GM18520 (cell line): ENCODE results near the gene LAMA4.
"Not testable (repeated sequence)": the region's sequence is repeated elsewhere in the genome, so short reads cannot be mapped to it uniquely, and the experiment has no call there.

Experiments used
- ATAC-seq: cut with Tn5 transposase; IDR thresholded peaks from one replicate; pipeline ENCODE4 v1.9.1; 2021; ENCODE audit not compliant: unreplicated experiment

Gene LAMA4

DNA sequence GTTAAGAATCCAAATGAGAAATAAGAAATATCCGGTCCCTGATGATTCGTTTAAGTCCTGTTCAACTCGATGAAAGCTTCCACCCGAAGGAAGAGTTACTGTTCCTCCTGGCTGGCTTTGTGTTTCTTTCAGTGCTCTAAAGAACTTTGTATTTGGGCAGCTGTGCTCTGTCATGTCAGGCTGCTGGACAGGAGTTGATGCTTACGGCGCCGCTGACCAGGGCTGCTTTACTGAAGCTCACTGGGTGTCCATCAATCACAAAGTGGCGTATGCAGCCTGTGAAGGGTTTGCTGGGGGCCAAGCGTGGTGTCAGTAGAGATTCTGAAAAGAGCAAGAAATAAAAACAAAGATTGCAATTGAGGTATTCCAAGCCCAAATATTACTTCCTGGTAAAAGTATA is 145.1 kb downstream of the LAMA4 start:
- no peak for ATAC-seq

- no peak for ATAC-seq
Measured at GRCh38 chr6:112106562-112106961, 147.8 kb downstream of the LAMA4 start.

DNA sequence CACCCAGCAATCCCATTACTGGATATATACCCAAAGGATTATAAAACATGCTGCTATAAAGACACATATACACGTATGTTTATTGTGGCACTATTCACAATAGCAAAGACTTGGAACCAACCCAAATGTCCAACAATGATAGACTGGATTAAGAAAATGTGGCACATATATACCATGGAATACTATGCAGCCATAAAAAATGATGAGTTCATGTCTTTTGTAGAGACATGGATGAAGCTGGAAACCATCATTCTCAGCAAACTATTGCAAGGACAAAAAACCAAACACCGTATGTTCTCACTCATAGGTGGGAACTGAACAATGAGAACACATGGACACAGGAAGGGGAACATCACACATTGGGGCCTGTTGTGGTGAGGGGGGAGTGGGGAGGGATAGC is 148.3 kb downstream of the LAMA4 start:
- not testable (repeated sequence) for ATAC-seq

- ATAC-seq: no peak
Measured at GRCh38 chr6:112100561-112100960, 153.8 kb downstream of the LAMA4 start.

GRCh38 chr6:112096901-112097300 is 157.5 kb downstream of the LAMA4 start:
- no peak for ATAC-seq

GRCh38 chr6:112087916-112088315 is 166.5 kb downstream of the LAMA4 start:
- ATAC-seq: no peak

- ATAC-seq: peak; percentile 98
Measured at GRCh38 chr6:112087136-112087911, 167.0 kb downstream of the LAMA4 start, which contains the start of the genes FAM229B and TUBE1. Gene FAM229B (plus strand): TSS chr6:112087591. CDS start chr6:112099284, 11,693 bp downstream. Gene TUBE1 (minus strand): TSS chr6:112087482. CDS start chr6:112087434, 48 bp downstream.

- ATAC-seq: peak; percentile 0
Measured at GRCh38 chr6:112086744-112087135, 167.6 kb downstream of the LAMA4 start.

GRCh38 chr6:112085286-112086065 is 168.9 kb downstream of the LAMA4 start:
- ATAC-seq: no peak

DNA sequence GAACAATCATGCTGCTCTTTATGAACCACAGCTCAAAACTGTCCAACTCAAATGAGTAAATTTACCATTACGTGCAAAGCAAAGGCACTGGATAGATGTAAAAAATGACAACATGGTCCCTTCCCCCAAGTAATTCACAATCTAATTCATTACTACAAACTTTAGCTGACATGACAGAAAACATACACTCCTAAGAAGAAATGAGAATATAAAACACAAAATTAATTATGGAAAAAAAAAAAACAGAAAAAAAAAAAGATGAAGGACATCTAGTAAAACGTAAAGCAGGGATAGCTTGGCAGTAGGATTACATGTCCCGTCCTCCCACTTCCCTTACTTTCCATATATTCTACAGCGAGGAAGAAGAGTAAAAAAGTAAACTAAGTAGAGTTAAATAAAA is 172.8 kb downstream of the LAMA4 start:
- ATAC-seq: no peak

DNA sequence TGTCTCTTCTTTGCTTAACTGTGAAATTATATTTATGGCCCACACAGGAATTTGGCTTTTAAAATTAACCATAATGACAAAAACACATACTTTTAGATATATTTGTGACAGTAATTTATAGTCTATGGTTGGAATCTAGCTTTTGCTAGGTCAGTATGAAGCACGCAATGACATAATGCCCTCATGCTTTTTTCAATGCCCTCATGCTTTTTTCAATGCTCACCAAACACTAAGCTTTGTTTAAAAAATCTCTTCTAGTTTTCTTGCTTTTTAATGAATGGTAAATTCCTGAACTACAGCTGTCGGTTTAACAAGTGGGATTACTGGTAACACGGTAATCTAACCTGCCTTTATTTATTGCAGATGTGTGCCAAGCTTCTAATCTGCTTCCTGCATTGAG is 187.8 kb downstream of the LAMA4 start:
- no peak for ATAC-seq

DNA sequence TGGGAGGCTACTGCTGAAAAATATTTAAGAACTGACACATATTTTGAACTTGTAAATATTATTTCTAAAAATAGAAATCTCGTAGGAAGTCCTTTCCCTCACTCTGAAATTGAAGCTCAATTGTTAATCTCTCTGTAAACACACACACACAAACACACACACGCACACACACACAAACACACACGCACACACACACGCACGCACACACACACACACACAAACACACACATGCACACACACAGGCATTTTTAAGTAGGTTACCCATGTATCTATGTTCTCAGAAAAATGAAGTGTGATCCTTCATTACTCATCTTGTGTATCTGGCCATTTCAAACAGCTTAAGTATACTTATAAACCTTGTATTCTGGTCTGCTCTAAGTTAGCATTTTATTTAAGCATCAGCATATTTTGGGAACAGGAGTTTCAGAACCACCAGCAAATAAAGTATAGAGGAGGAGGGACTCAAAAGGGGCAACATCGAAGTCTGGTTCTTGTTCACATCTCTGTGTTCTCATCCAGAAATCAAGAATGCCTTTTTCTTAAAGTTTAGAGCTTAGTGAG is 188.9 kb downstream of the LAMA4 start:
- no peak for ATAC-seq

GRCh38 chr6:112062966-112063365 is 191.4 kb downstream of the LAMA4 start:
- no peak for ATAC-seq

- no peak for ATAC-seq
Measured at GRCh38 chr6:112061605-112062004, 192.8 kb downstream of the LAMA4 start.
